HepG2 (cell line): Measurements from ENCODE around the gene DNAJC4. TPM values are rescaled to one million over a fixed set of nuclear protein-coding genes. Genes with fewer than 3 reads are reported as not detected.

Experiments used
- FIP1L1 ChIP-seq: fragments of 200-400 bp; formaldehyde crosslinking; IDR thresholded peaks from 2 replicates; pipeline ENCODE4 v1.6.1; 2018; ENCODE audit warnings: low read depth, mild to moderate bottlenecking, low read length, moderate library complexity, borderline replicate concordance; ENCODE audit not compliant: insufficient read depth
- GTF2F1 ChIP-seq: fragments of 150-350 bp; IDR thresholded peaks from 2 replicates; pipeline ENCODE4 v1.6.1; 2014; ENCODE audit warnings: low read length
- KDM4B ChIP-seq: sonication (generic); formaldehyde crosslinking; IDR thresholded peaks from 2 replicates; pipeline ENCODE4 v1.4.0; 2020; ENCODE audit warnings: missing genetic modification reagents
- MLXIP ChIP-seq: sonication (generic); formaldehyde crosslinking; IDR thresholded peaks from 2 replicates; pipeline ENCODE4 v1.9.0; 2021; ENCODE audit warnings: missing genetic modification reagents, borderline replicate concordance
- NCOA5 ChIP-seq: sonication (generic); formaldehyde crosslinking; IDR thresholded peaks from 2 replicates; pipeline ENCODE4 v1.4.0; 2020; ENCODE audit warnings: missing genetic modification reagents
- POGZ ChIP-seq: sonication (generic); formaldehyde crosslinking; IDR thresholded peaks from 2 replicates; pipeline ENCODE4 v1.4.0; 2020; ENCODE audit warnings: mild to moderate bottlenecking, missing genetic modification reagents
- RAD21 ChIP-seq: fragments of 450-650 bp; formaldehyde crosslinking; IDR thresholded peaks from 2 replicates; pipeline ENCODE4 v1.5.0; 2020; ENCODE audit warnings: mild to moderate bottlenecking
- SIN3A ChIP-seq: IDR thresholded peaks from 2 replicates; pipeline ENCODE4 v1.6.1; 2011; ENCODE audit warnings: low read depth, mild to moderate bottlenecking, control low read depth, low read length, borderline replicate concordance
- SYNCRIP ChIP-seq: fragments of 200-400 bp; formaldehyde crosslinking; IDR thresholded peaks from 2 replicates; pipeline ENCODE4 v1.6.1; 2018; ENCODE audit warnings: mild to moderate bottlenecking, low read depth, low read length; ENCODE audit not compliant: insufficient read depth
- THRA ChIP-seq: sonication (generic); formaldehyde crosslinking; IDR thresholded peaks from 2 replicates; pipeline ENCODE4 v1.4.0; 2020; ENCODE audit warnings: missing genetic modification reagents, borderline replicate concordance
- ZNF574 ChIP-seq: sonication (generic); formaldehyde crosslinking; IDR thresholded peaks from 2 replicates; pipeline ENCODE4 v1.4.0; 2020; ENCODE audit warnings: missing genetic modification reagents
- polyA plus RNA-seq, 8 experiments: library from polyadenylated mRNA; depleted of rRNA in 3 of 8; stranded (reverse) in 7 of 8; unstranded in 1 of 8; fragments of >200 nt; fragmentation: Illumina TruSeq in 4 of 8; extraction: Trizol in 4 of 8; gene quantifications; 2 replicates each; pipeline versions ENCODE4 v1.2.1 to v1.2.3, GENCODE V29; 2011 to 2016; ENCODE audit warnings: low read depth in 4 of 8, missing spikeins in 1 of 8, mixed read lengths in 1 of 8; ENCODE audit not compliant: insufficient read depth in 1 of 8
- total RNA-seq, 5 experiments: library from RNA; depleted of rRNA; stranded (reverse); fragments of >200 nt; fragmentation: Illumina TruSeq; extraction: Trizol; gene quantifications; 2 replicates each; pipeline ENCODE4 v1.2.3, GENCODE V29; 2016; ENCODE audit warnings: low read depth in 1 of 5
- TF ChIP-seq, protein P1 (sequence below): sonication (generic); formaldehyde crosslinking; IDR thresholded peaks from 2 replicates; pipeline ENCODE4 v1.4.0; 2020; ENCODE audit warnings: missing genetic modification reagents, borderline replicate concordance
- TF ChIP-seq, protein P2 (sequence below): IDR thresholded peaks from 2 replicates; pipeline ENCODE4 v1.6.1; 2016; ENCODE audit warnings: low read depth, missing genetic modification reagents, missing compliant biosample characterization

Gene DNAJC4
- total and polyA plus RNA-seq, 2 of the 13 experiments (the other 11 are each of a cell fraction or from before 2014, with no cell fraction given), result 10.3 to 60.8 TPM

DNA sequence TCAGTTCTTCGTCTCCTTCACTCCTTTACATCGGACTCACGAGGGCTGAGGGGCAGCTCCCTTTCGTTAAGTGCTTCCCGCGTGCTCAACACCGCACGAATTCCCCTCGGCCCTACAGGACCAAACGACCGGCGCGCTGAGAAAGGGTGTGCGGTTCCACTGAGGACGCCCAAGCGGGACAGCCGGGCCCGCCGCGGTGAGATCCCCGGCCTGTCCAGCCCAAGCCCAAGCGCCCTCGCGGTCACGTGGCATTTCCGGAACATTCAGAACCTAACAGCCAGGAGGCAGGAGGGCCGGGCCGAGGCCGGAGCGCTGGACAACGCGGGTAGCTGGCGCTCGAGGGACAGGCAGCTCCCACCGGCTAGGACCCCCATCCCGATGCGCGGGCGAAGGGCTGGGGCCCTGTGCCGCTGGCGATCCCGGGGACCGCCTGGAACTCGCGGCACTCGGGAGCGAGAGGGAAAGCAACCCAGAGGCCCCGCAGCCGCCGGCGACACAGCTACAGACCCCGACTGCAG lies 45.1 kb upstream of the DNAJC4 start (continued):
- TF ChIP-seq, protein P1, sequence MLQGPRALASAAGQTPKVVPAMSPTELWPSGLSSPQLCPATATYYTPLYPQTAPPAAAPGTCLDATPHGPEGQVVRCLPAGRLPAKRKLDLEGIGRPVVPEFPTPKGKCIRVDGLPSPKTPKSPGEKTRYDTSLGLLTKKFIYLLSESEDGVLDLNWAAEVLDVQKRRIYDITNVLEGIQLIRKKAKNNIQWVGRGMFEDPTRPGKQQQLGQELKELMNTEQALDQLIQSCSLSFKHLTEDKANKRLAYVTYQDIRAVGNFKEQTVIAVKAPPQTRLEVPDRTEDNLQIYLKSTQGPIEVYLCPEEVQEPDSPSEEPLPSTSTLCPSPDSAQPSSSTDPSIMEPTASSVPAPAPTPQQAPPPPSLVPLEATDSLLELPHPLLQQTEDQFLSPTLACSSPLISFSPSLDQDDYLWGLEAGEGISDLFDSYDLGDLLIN (CRISPR knock-in tag), result no peak; the same call in 1 of the 2 replicates
- TF ChIP-seq KDM4B (CRISPR knock-in tag), result 0 out of 2 replicates have a peak, but pooled peaks have one; percentile 62
- peak; percentile 74 for TF ChIP-seq ZNF574 (CRISPR knock-in tag)
- TF ChIP-seq, protein P2, sequence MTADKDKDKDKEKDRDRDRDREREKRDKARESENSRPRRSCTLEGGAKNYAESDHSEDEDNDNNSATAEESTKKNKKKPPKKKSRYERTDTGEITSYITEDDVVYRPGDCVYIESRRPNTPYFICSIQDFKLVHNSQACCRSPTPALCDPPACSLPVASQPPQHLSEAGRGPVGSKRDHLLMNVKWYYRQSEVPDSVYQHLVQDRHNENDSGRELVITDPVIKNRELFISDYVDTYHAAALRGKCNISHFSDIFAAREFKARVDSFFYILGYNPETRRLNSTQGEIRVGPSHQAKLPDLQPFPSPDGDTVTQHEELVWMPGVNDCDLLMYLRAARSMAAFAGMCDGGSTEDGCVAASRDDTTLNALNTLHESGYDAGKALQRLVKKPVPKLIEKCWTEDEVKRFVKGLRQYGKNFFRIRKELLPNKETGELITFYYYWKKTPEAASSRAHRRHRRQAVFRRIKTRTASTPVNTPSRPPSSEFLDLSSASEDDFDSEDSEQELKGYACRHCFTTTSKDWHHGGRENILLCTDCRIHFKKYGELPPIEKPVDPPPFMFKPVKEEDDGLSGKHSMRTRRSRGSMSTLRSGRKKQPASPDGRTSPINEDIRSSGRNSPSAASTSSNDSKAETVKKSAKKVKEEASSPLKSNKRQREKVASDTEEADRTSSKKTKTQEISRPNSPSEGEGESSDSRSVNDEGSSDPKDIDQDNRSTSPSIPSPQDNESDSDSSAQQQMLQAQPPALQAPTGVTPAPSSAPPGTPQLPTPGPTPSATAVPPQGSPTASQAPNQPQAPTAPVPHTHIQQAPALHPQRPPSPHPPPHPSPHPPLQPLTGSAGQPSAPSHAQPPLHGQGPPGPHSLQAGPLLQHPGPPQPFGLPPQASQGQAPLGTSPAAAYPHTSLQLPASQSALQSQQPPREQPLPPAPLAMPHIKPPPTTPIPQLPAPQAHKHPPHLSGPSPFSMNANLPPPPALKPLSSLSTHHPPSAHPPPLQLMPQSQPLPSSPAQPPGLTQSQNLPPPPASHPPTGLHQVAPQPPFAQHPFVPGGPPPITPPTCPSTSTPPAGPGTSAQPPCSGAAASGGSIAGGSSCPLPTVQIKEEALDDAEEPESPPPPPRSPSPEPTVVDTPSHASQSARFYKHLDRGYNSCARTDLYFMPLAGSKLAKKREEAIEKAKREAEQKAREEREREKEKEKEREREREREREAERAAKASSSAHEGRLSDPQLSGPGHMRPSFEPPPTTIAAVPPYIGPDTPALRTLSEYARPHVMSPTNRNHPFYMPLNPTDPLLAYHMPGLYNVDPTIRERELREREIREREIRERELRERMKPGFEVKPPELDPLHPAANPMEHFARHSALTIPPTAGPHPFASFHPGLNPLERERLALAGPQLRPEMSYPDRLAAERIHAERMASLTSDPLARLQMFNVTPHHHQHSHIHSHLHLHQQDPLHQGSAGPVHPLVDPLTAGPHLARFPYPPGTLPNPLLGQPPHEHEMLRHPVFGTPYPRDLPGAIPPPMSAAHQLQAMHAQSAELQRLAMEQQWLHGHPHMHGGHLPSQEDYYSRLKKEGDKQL (CRISPR knock-in tag), result no peak
- no peak; the same call in 1 of the 2 replicates for TF ChIP-seq THRA (CRISPR knock-in tag)
- TF ChIP-seq FIP1L1, result no peak
- 0 out of 2 replicates have a peak, but pooled peaks have one; percentile 16 for TF ChIP-seq SIN3A
- 0 out of 2 replicates have a peak, but pooled peaks have one; percentile 50 for TF ChIP-seq GTF2F1
- TF ChIP-seq MLXIP (CRISPR knock-in tag), result 0 out of 2 replicates have a peak, but pooled peaks have one; percentile 40
- no peak for TF ChIP-seq NCOA5 (CRISPR knock-in tag)
- TF ChIP-seq SYNCRIP, result no peak
- TF ChIP-seq RAD21 (CRISPR knock-in tag), result peak; percentile 81
- TF ChIP-seq POGZ (CRISPR knock-in tag), result peak; percentile 46; the same call in 1 of the 2 replicates
